Lower lobe of right lung (tissue), 2 donors: Measurements from ENCODE around the gene EPB41L4A. TPM values are rescaled to one million over a fixed set of nuclear protein-coding genes. Genes with fewer than 3 reads are reported as not detected.

ENCODE experiments used
- ATAC-seq, 2 donors: fragments of 200-7000 bp; cut with Tn5 transposase; one replicate each; pipeline ENCODE4 v1.9.1; 2020 to 2022; ENCODE audit warnings: mild to moderate bottlenecking in 2 of 2, moderate library complexity in 2 of 2
- DNase-seq: peaks from one replicate; pipeline ENCODE4 v3.0.0-alpha.2; 2020
- H3K27ac ChIP-seq: fragments of 200-600 bp; one replicate; pipeline ENCODE4 v1.8.0; 2022
- H3K27me3 ChIP-seq: fragments of 200-600 bp; one replicate; pipeline ENCODE4 v1.8.0; 2022; ENCODE audit warnings: low read depth
- H3K36me3 ChIP-seq: fragments of 200-600 bp; one replicate; pipeline ENCODE4 v1.8.0; 2022; ENCODE audit warnings: mild to moderate bottlenecking
- H3K4me1 ChIP-seq: fragments of 200-600 bp; one replicate; pipeline ENCODE4 v1.8.0; 2022
- H3K4me3 ChIP-seq: fragments of 200-600 bp; one replicate; pipeline ENCODE4 v1.8.0; 2022; ENCODE audit warnings: mild to moderate bottlenecking
- H3K9me3 ChIP-seq: fragments of 200-600 bp; one replicate; pipeline ENCODE4 v1.8.0; 2022
- CTCF ChIP-seq: fragments of 200-600 bp; IDR thresholded peaks from one replicate; pipeline ENCODE4 v1.8.0; 2022; ENCODE audit warnings: antibody characterized with exemption, mild to moderate bottlenecking
- intact Hi-C: fragments of 100-400 bp; cut with DNase I; formaldehyde crosslinking; loops from one replicate; pipeline ENCODE4 v1.11.0; 2022
- total RNA-seq: library from RNA; stranded (reverse); fragmentation: NEBNext Ultra II Directional; extraction: Animal tissue kit (Norgen Biotek cat#: 25700); gene quantifications from one replicate; pipeline ENCODE4 v1.2.1, GENCODE V29; 2021
- donor health status: DM: no; HTN: yes; CAD: no; lungs with severe emphysema.

The EPB41L4A gene
- total RNA-seq, 1 donor from 2014 or later, result 44.8 TPM

GRCh38 chr5:112316731-112317130, 102.3 kb downstream of the EPB41L4A start:
- ATAC-seq (no peak), DNase-seq (no peak)
- Histone ChIP-seq H3K4me3 (no peak overlapping the region), H3K27me3 (no peaks in the 10 kb centered on the region), H3K4me1 (peaks cover 5% of the 10 kb centered on the region), H3K9me3 (no peaks in the 10 kb centered on the region), H3K27ac (no peak overlapping the region), H3K36me3 (no peaks in the 10 kb centered on the region)
- intact Hi-C loops, result no loop called here
- no peak for TF ChIP-seq CTCF

- Histone ChIP-seq H3K27me3 (no peaks in the 10 kb centered on the region), H3K4me3 (no peak overlapping the region), H3K4me1 (peaks cover 5% of the 10 kb centered on the region), H3K27ac (no peak overlapping the region), H3K9me3 (no peaks in the 10 kb centered on the region), H3K36me3 (no peaks in the 10 kb centered on the region)
- DNase-seq (no peak), ATAC-seq (no peak)
- intact Hi-C loops, result no loop called here
- no peak for TF ChIP-seq CTCF
Measured at GRCh38 chr5:112316006-112316405, 103.1 kb downstream of the EPB41L4A start.

- Histone ChIP-seq H3K36me3 (no peaks in the 10 kb centered on the region), H3K4me3 (no peak overlapping the region), H3K9me3 (no peaks in the 10 kb centered on the region), H3K27me3 (no peaks in the 10 kb centered on the region), H3K4me1 (peaks cover 5% of the 10 kb centered on the region), H3K27ac (no peak overlapping the region)
- TF ChIP-seq CTCF, result no peak
- peak in 1 of 2 donors; percentile 12 for ATAC-seq
- intact Hi-C loops, result no loop called here
- DNase-seq, result no peak
Measured at GRCh38 chr5:112312295-112313275, 106.5 kb downstream of the EPB41L4A start.

GRCh38 chr5:112310746-112311145, 108.3 kb downstream of the EPB41L4A start:
- Histone ChIP-seq H3K4me3 (no peak overlapping the region), H3K27me3 (no peaks in the 10 kb centered on the region), H3K4me1 (peaks cover 5% of the 10 kb centered on the region), H3K9me3 (no peaks in the 10 kb centered on the region), H3K27ac (no peak overlapping the region), H3K36me3 (no peaks in the 10 kb centered on the region)
- TF ChIP-seq CTCF, result no peak
- no peak for ATAC-seq
- intact Hi-C loops, result no loop called here
- DNase-seq, result no peak

- ATAC-seq (no peak), DNase-seq (no peak)
- TF ChIP-seq CTCF, result no peak
- H3K9me3 ChIP-seq, result no peaks in the 10 kb centered on the region
- H3K4me3 ChIP-seq, result no peak overlapping the region
- no peak overlapping the region for H3K27ac ChIP-seq
- no peaks in the 10 kb centered on the region for H3K27me3 ChIP-seq
- no peaks in the 10 kb centered on the region for H3K36me3 ChIP-seq
- peaks cover 5% of the 10 kb centered on the region for H3K4me1 ChIP-seq
- intact Hi-C loops, result no loop called here
Measured at GRCh38 chr5:112308608-112309007, 110.5 kb downstream of the EPB41L4A start.
